PC-3 (cell line): Measurements from ENCODE around the gene CTSA. TPM values are rescaled to one million over a fixed set of nuclear protein-coding genes. Genes with fewer than 3 reads are reported as not detected.

Experiments used
- ATAC-seq: fragments of 200-7000 bp; cut with Tn5 transposase; 2 replicates; pipeline ENCODE4 v1.9.1; 2020; ENCODE audit warnings: mild to moderate bottlenecking, moderate library complexity
- BruUV-seq: library from RNA; stranded (reverse); fragments of 400-500 nt; replicated peaks from 2 replicates; lab custom pipeline; 2021; lab: Mats Ljungman, UMichigan
- CTCF ChIA-PET: fragments of 300-600 bp; sonication (Branson Sonifier 250); formaldehyde crosslinking; loops from one replicate; lab custom pipeline; 2022; ENCODE audit warnings: antibody characterized with exemption; lab: Charles Lee
- POLR2A ChIA-PET: fragments of 300-600 bp; sonication (Branson Sonifier 250); formaldehyde crosslinking; loops from one replicate; lab custom pipeline; 2022; ENCODE audit warnings: antibody characterized with exemption; ENCODE audit not compliant: unreplicated experiment; lab: Charles Lee
- DNase-seq: peaks from one replicate; pipeline ENCODE4 v3.0.0-alpha.2; 2015
- H2AFZ ChIP-seq: fragments of 300-600 bp; sonication (generic); 2 replicates; pipeline ENCODE4 v1.6.0; 2016; ENCODE audit warnings: antibody characterized with exemption, low read length
- H3F3A ChIP-seq: fragments of 300-600 bp; sonication (generic); one replicate; pipeline ENCODE4 v1.6.0; 2017; ENCODE audit warnings: antibody characterized with exemption, low read length, control low read depth, mild to moderate bottlenecking; ENCODE audit not compliant: unreplicated experiment
- H3K27ac ChIP-seq: fragments of 300-600 bp; sonication (generic); 2 replicates; pipeline ENCODE4 v1.5.1; 2016; ENCODE audit warnings: mild to moderate bottlenecking, low read length
- H3K27me3 ChIP-seq: fragments of 300-600 bp; sonication (generic); 2 replicates; pipeline ENCODE4 v1.6.1; 2016; ENCODE audit warnings: low read length, mixed read lengths
- H3K36me3 ChIP-seq: fragments of 300-600 bp; sonication (generic); 2 replicates; pipeline ENCODE4 v1.6.1; 2016; ENCODE audit warnings: low read depth, mixed run types, low read length, mixed read lengths
- H3K4me1 ChIP-seq: fragments of 300-600 bp; sonication (generic); 2 replicates; pipeline ENCODE4 v1.5.1; 2016; ENCODE audit warnings: low read length; ENCODE audit not compliant: insufficient read depth
- H3K4me2 ChIP-seq: fragments of 300-600 bp; sonication (generic); 2 replicates; pipeline ENCODE4 v1.6.0; 2016; ENCODE audit warnings: low read length
- H3K4me3 ChIP-seq: fragments of 300-600 bp; sonication (generic); 2 replicates; pipeline ENCODE4 v1.5.1; 2016; ENCODE audit warnings: mild to moderate bottlenecking, low read length, mixed read lengths
- H3K79me2 ChIP-seq: fragments of 300-600 bp; sonication (generic); 2 replicates; pipeline ENCODE4 v1.6.1; 2017; ENCODE audit warnings: low read length, mixed read lengths
- H3K9ac ChIP-seq: fragments of 300-600 bp; sonication (generic); 2 replicates; pipeline ENCODE4 v1.6.0; 2016; ENCODE audit warnings: mild to moderate bottlenecking, low read length
- H3K9me2 ChIP-seq: fragments of 300-600 bp; sonication (generic); replicated peaks from 2 replicates; pipeline ENCODE4 v1.6.1; 2016; ENCODE audit warnings: mixed run types, low read length, mixed read lengths
- H3K9me3 ChIP-seq: fragments of 300-600 bp; sonication (generic); 2 replicates; pipeline ENCODE4 v1.6.1; 2016; ENCODE audit warnings: low read length, mixed read lengths
- H4K20me1 ChIP-seq: fragments of 300-600 bp; sonication (generic); 2 replicates; pipeline ENCODE4 v1.6.1; 2016; ENCODE audit warnings: low read length, mixed read lengths
- EZH2 ChIP-seq: fragments of 300-600 bp; sonication (generic); IDR thresholded peaks from one replicate; pipeline ENCODE4 v1.6.1; 2017; ENCODE audit warnings: antibody characterized with exemption, mild to moderate bottlenecking, low read length; ENCODE audit not compliant: unreplicated experiment
- EZH2phosphoT487 ChIP-seq: fragments of 300-600 bp; sonication (generic); IDR thresholded peaks from 2 replicates; pipeline ENCODE4 v1.6.1; 2018; ENCODE audit warnings: mild to moderate bottlenecking, antibody characterized with exemption, low read length, borderline replicate concordance
- intact Hi-C: fragments of 100-400 bp; cut with micrococcal nuclease; formaldehyde crosslinking; loops from 2 replicates; pipeline ENCODE4 v1.9.0; 2023
- total RNA-seq: library from RNA; depleted of rRNA; stranded (reverse); fragments of >200 nt; gene quantifications from 2 replicates; pipeline ENCODE4 v1.2.3, GENCODE V29; 2014
- TF ChIP-seq, protein P1 (sequence below): fragments of 300-600 bp; sonication (generic); conservative IDR thresholded peaks from 2 replicates; pipeline ENCODE4 v1.5.1; 2017; ENCODE audit warnings: antibody characterized with exemption, low read depth, mild to moderate bottlenecking, low read length

The CTSA gene
- total RNA-seq, 1 experiment from 2014 or later = 129 TPM

- H3K4me1 ChIP-seq = peaks cover 3% of the 10 kb centered on the region
- no peak overlapping the region for H3K4me3 ChIP-seq
- H3K9me2 ChIP-seq = no peaks in the 10 kb centered on the region
- no TSS peak for BruUV-seq
- H3K4me2 ChIP-seq = no peak overlapping the region
- ChIA-PET POLR2A (interaction anchor here (0.7 kb wide), 1 partner anchor 83 kb away, joined by 13 read pairs; no protein-coding TSS in a partner anchor), CTCF (interaction anchor here (0.7 kb wide), 1 partner anchor 51 kb away, joined by 7 read pairs; no protein-coding TSS in a partner anchor)
- ATAC-seq (no peak), DNase-seq (no peak)
- no peak overlapping the region for H3K27ac ChIP-seq
- 0 out of 2 replicates have a peak, but pooled peaks cover 8% of the 10 kb centered on the region for H3K36me3 ChIP-seq
- H2AFZ ChIP-seq = no peak overlapping the region
- no peaks in the 10 kb centered on the region for H3K27me3 ChIP-seq
- intact Hi-C loops = no loop called here
- H3K79me2 ChIP-seq = peaks cover 9% of the 10 kb centered on the region
- no peaks in the 10 kb centered on the region for H4K20me1 ChIP-seq
- H3K9me3 ChIP-seq = no peaks in the 10 kb centered on the region
- no peaks in the 10 kb centered on the region for H3F3A ChIP-seq
- no peak overlapping the region for H3K9ac ChIP-seq
- TF ChIP-seq, protein P1, sequence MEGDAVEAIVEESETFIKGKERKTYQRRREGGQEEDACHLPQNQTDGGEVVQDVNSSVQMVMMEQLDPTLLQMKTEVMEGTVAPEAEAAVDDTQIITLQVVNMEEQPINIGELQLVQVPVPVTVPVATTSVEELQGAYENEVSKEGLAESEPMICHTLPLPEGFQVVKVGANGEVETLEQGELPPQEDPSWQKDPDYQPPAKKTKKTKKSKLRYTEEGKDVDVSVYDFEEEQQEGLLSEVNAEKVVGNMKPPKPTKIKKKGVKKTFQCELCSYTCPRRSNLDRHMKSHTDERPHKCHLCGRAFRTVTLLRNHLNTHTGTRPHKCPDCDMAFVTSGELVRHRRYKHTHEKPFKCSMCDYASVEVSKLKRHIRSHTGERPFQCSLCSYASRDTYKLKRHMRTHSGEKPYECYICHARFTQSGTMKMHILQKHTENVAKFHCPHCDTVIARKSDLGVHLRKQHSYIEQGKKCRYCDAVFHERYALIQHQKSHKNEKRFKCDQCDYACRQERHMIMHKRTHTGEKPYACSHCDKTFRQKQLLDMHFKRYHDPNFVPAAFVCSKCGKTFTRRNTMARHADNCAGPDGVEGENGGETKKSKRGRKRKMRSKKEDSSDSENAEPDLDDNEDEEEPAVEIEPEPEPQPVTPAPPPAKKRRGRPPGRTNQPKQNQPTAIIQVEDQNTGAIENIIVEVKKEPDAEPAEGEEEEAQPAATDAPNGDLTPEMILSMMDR = no peak
- no peak for TF ChIP-seq EZH2
- no peak for TF ChIP-seq EZH2phosphoT487
These were observed 40.2 kb upstream of the CTSA start for GRCh38 chr20:45850926-45851325.

- intact Hi-C loops = no loop called here
- DNase-seq (no peak), ATAC-seq (no peak)
- H3K4me2 ChIP-seq = no peak overlapping the region
- TF ChIP-seq, protein P1 = no peak
- H3K4me3 ChIP-seq = no peak overlapping the region
- no peak overlapping the region for H3K9ac ChIP-seq
- no peak overlapping the region for H3K27ac ChIP-seq
- 0 out of 2 replicates have a peak, but pooled peaks cover 8% of the 10 kb centered on the region for H3K36me3 ChIP-seq
- peaks cover 15% of the 10 kb centered on the region for H3K79me2 ChIP-seq
- no peaks in the 10 kb centered on the region for H3F3A ChIP-seq
- ChIA-PET CTCF (interaction anchor here (0.7 kb wide), 1 partner anchor 52 kb away, joined by 7 read pairs; no protein-coding TSS in a partner anchor), POLR2A (interaction anchor here (0.6 to 0.7 kb wide), 2 partner anchors 55 to 82 kb away, joined by 6 to 13 read pairs; no protein-coding TSS in a partner anchor)
- no peaks in the 10 kb centered on the region for H3K9me2 ChIP-seq
- BruUV-seq = no TSS peak
- no peaks in the 10 kb centered on the region for H3K27me3 ChIP-seq
- H3K9me3 ChIP-seq = no peaks in the 10 kb centered on the region
- H4K20me1 ChIP-seq = no peaks in the 10 kb centered on the region
- H2AFZ ChIP-seq = no peak overlapping the region
- peaks cover 8% of the 10 kb centered on the region for H3K4me1 ChIP-seq
These were observed 39.6 kb upstream of the CTSA start for GRCh38 chr20:45851501-45851900.

- TF ChIP-seq EZH2 (no peak), EZH2phosphoT487 (no peak)
- TF ChIP-seq, protein P1 = no peak
- Histone ChIP-seq H3F3A (no peaks in the 10 kb centered on the region), H3K9ac (no peak overlapping the region), H3K4me3 (no peak overlapping the region), H4K20me1 (no peaks in the 10 kb centered on the region), H3K9me2 (no peaks in the 10 kb centered on the region), H2AFZ (no peak overlapping the region), H3K4me2 (no peak overlapping the region), H3K79me2 (peaks cover 20% of the 10 kb centered on the region), H3K36me3 (0 out of 2 replicates have a peak, but pooled peaks cover 8% of the 10 kb centered on the region), H3K9me3 (no peaks in the 10 kb centered on the region), H3K27ac (no peak overlapping the region), H3K4me1 (peaks cover 9% of the 10 kb centered on the region), H3K27me3 (no peaks in the 10 kb centered on the region)
- POLR2A ChIA-PET = no interaction called here
- CTCF ChIA-PET = no interaction called here
- no TSS peak for BruUV-seq
- no peak for ATAC-seq
- DNase-seq = no peak
- intact Hi-C loops = no loop called here
These were observed 38.8 kb upstream of the CTSA start for GRCh38 chr20:45852326-45852725.
